ENCODE measurements around the gene MAGED1.
"Not testable (repeated sequence)": the region's sequence is repeated elsewhere in the genome, so short reads cannot be mapped to it uniquely, and the experiment has no call there.

MAGED1 gene

DNA sequence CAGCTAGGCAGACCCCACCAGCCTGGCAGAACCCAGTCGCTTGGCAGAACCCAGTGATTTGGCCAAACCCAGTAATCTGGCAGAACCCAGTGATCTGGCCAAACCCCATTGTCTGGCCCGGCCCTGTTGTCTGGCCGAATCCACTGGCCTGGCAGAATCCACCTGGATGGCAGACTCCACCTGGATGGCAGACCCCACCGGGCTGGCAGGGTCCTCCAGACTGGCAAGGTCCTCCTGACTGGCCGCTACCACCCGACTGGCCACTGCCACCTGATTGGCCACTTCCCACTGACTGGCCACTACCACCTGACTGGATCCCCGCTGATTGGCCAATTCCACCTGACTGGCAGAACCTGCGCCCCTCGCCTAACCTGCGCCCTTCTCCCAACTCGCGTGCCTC, 3.2 kb downstream of the MAGED1 start:
- no peak for DNase-seq

DNA sequence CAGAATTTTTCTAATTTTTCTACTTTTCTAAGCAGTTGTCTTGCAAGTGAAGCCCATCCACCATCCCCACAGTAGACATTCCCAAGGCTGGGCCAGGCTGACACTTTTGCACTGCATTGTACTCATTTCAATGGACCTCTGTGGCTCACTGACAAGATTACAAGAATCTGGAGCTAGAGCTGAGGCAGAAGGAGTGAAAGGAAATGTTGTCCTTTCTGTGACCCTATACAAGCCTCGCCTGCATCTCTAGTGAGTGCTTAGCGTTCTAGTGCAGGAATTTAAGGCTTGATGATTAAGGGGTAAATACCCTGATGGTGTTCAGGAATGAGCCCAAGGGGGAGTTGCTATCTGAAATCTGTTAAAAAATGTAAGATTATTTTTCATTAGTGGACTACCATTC, 6.3 kb downstream of the MAGED1 start:
- DNase-seq: no peak

DNA sequence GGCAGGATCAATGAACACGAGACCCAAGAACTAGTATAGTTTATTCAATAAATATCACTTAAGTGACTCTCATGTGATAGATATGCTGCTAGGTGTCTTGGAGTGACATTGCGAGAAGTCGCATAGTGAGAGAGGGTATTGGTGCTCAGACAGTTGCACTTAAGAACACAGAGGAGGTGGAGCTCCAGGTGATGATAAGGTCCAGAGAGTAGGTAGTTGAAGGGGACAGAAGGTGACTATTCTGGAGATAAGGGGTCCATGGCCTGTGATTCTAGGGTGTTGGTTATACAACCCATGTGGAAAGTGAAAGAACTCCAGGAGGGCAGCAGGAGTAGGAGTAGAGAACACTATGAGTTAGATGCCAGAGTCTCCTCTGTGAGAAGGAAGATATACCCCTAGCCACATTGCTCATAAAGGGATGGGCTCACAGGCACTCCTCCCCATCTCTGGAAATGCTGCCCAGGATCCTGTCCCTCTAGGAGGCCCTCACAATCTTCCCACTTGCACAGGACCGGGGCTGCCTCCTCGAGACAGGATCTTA, 9.2 kb downstream of the MAGED1 start:
- no peak for DNase-seq

DNA sequence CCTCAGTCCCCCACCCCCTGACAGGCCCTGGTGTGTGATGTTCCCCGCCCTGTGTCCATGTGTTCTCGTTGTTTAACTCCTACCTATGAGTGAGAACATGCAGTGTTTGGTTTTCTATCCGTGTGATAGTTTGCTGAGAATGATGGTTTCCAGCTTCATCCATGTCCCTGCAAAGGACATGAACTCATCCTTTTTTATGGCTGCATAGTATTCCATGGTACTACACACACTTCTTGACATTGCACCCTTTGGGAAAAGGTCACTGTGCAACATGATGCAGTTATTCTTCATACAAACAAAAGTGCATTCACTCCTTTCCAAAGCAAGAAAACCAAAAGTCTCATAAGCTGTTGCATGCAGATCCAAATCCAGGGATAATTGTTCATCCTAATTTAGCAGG, 11.7 kb downstream of the MAGED1 start:
- not testable (repeated sequence) for DNase-seq

DNA sequence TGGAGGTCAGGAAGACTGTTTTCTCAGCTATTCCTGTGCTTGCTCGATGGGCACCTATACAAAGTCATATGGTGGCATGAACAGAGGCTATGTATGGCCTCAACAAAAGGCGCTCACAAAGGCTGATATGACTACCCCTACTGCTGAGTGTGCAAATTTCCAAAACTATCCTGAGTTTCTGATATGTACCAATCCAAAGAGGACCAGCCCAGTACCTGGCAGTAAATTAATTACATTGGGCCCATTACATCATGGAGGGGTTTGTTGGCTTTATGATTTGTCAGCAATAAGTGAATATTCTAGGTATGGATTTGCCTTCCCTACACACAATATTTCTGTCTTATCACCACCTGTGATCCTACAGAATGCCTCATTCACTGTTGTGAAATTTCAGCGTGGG, 12.3 kb downstream of the MAGED1 start:
- DNase-seq: no peak

DNA sequence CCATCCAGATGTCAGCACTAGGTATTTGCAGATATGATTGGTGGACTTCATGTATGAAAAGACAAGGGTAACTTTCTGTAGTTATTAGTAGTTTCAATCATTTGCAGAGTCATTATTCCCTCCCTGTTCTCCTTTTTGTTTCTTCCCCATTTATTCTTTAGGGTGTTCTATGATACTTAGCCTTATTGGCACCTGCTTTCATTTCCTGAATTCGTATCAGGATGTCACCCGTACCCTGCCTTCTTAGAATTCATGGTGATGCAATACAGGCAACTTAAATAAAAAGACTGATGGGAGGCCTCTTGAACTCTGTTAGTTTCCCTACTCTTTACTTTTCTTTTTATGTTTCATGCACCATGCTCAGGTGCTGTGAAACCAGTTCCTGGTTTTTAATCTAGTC, 24.2 kb downstream of the MAGED1 start:
- no peak for DNase-seq

DNA sequence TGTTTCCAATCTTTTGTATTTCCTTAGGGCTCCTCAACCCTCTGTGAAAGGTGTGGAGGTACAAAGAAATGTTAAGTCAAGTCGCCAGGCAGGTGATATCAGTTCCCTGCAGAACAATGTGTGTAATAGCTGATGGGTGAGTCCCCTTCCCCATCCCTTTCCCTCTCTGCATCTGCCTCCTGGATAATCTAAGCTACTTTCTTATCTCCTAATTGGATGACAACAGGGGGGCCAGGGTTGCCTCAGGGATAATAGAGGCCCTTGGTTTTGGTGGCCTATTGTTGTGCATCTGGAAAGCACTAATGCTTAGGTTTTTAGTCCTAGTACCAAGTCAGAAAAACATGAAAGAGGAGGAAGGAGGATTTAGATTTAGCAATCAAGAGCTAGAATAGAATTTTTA, 29.1 kb downstream of the MAGED1 start:
- no peak for DNase-seq

DNA sequence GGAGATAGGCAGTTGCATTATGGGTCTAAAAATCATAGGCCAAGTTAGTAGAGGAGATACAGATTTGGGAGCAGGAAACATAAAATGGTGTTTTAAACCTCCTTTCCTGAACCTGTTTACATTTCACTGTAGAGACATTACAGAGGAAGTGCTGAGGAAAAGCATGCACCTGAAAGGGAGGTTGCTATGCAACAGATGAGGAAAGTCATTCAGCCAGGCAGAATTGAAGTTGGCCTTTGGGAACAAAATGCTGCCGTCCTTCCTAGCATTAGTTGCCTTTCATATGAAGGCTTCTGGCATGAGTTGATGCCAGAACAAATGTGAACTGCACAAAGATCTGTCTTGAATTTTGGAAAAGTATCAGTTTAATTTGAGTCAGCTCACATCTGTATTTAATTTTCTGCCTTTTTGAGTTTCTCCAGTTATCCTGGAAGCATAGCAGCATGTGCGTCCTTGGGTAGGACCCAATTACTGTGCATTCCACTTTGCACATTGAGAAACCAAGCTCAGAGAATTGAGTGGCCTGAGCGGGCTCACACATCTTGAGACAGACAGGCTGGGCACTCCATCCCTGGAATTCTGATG, 38.2 kb downstream of the MAGED1 start:
- no peak for DNase-seq

Data from 8988T (cell line).